Myometrial cell (primary cell): ENCODE results near the gene SHANK2. TPM values are rescaled to one million over a fixed set of nuclear protein-coding genes. Genes with fewer than 3 reads are reported as not detected.

Experiments
- total RNA-seq: library from RNA; depleted of rRNA; stranded (reverse); fragments of >200 nt; gene quantifications from 2 replicates; pipeline ENCODE4 v1.2.3, GENCODE V29; 2015

SHANK2 gene
- total RNA-seq = 0.58 and 1.1 TPM in 2 replicates

GRCh38 chr11:71252269-71252769 lies at the start of gene SHANK2:
Gene SHANK2, minus strand, starts transcription at chr11:71252577. Its CDS starts 105,251 bp downstream, at chr11:71147326.

Other genes with a start within 250 kb of the SHANK2 start
- 168 and 180 TPM in 2 replicates for gene DHCR7, start 195.8 kb upstream of the SHANK2 start, total RNA-seq
- gene NADSYN1, start 200.6 kb upstream of the SHANK2 start, total RNA-seq = 51.4 and 65.4 TPM in 2 replicates